ENCODE measurements around the gene NLRP1.
"Not testable (repeated sequence)": the region's sequence is repeated elsewhere in the genome, so short reads cannot be mapped to it uniquely, and the experiment has no call there.

Gene NLRP1

GRCh38 chr17:5587438-5588032 is 3.2 kb upstream of the NLRP1 start:
- Histone ChIP-seq H3K36me3 (ENCODE audit: control insufficient read depth, insufficient read depth, low read length) (no peaks in the 10 kb centered on the region), H3K4me1 (ENCODE audit: control insufficient read depth, insufficient read depth, low read length) (no peaks in the 10 kb centered on the region), H3K4me3 (ENCODE audit: low read depth, low read length) (no peak overlapping the region), H3K27ac (ENCODE audit: low read depth, low read length) (no peak overlapping the region), H3K9ac (ENCODE audit: low read depth, low read length) (no peak overlapping the region), H3K9me3 (ENCODE audit: control insufficient read depth, insufficient read depth, low read length) (no peaks in the 10 kb centered on the region), H3K27me3 (ENCODE audit: control insufficient read depth, insufficient read depth, low read length) (no peaks in the 10 kb centered on the region)

- no peak overlapping the region for H3K4me3 ChIP-seq (ENCODE audit: low read depth, low read length)
- H3K27ac ChIP-seq (ENCODE audit: low read depth, low read length): no peak overlapping the region
- no peaks in the 10 kb centered on the region for H3K4me1 ChIP-seq (ENCODE audit: control insufficient read depth, insufficient read depth, low read length)
- H3K36me3 ChIP-seq (ENCODE audit: control insufficient read depth, insufficient read depth, low read length): no peaks in the 10 kb centered on the region
- no peak overlapping the region for H3K9ac ChIP-seq (ENCODE audit: low read depth, low read length)
- H3K9me3 ChIP-seq (ENCODE audit: control insufficient read depth, insufficient read depth, low read length): no peaks in the 10 kb centered on the region
- H3K27me3 ChIP-seq (ENCODE audit: control insufficient read depth, insufficient read depth, low read length): no peaks in the 10 kb centered on the region
Observed at GRCh38 chr17:5585836-5586521, 1.7 kb upstream of the NLRP1 start.

GRCh38 chr17:5585287-5585794 is 1.0 kb upstream of the NLRP1 start:
- no peaks in the 10 kb centered on the region for H3K36me3 ChIP-seq (ENCODE audit: control insufficient read depth, insufficient read depth, low read length)
- H3K4me3 ChIP-seq (ENCODE audit: low read depth, low read length): no peak overlapping the region
- H3K9me3 ChIP-seq (ENCODE audit: control insufficient read depth, insufficient read depth, low read length): no peaks in the 10 kb centered on the region
- H3K27ac ChIP-seq (ENCODE audit: low read depth, low read length): no peak overlapping the region
- H3K27me3 ChIP-seq (ENCODE audit: control insufficient read depth, insufficient read depth, low read length): no peaks in the 10 kb centered on the region
- no peak overlapping the region for H3K9ac ChIP-seq (ENCODE audit: low read depth, low read length)
- H3K4me1 ChIP-seq (ENCODE audit: control insufficient read depth, insufficient read depth, low read length): no peaks in the 10 kb centered on the region

- Histone ChIP-seq H3K27ac (ENCODE audit: low read depth, low read length) (no peak overlapping the region), H3K4me1 (ENCODE audit: control insufficient read depth, insufficient read depth, low read length) (no peaks in the 10 kb centered on the region), H3K4me3 (ENCODE audit: low read depth, low read length) (no peak overlapping the region), H3K27me3 (ENCODE audit: control insufficient read depth, insufficient read depth, low read length) (no peaks in the 10 kb centered on the region), H3K9me3 (ENCODE audit: control insufficient read depth, insufficient read depth, low read length) (no peaks in the 10 kb centered on the region), H3K36me3 (ENCODE audit: control insufficient read depth, insufficient read depth, low read length) (no peaks in the 10 kb centered on the region), H3K9ac (ENCODE audit: low read depth, low read length) (no peak overlapping the region)
Observed at GRCh38 chr17:5583426-5584382, 605 bp downstream of the NLRP1 start.

- Histone ChIP-seq H3K27me3 (ENCODE audit: control insufficient read depth, insufficient read depth, low read length) (no peaks in the 10 kb centered on the region), H3K36me3 (ENCODE audit: control insufficient read depth, insufficient read depth, low read length) (no peaks in the 10 kb centered on the region), H3K27ac (ENCODE audit: low read depth, low read length) (no peak overlapping the region), H3K4me1 (ENCODE audit: control insufficient read depth, insufficient read depth, low read length) (no peaks in the 10 kb centered on the region), H3K9ac (ENCODE audit: low read depth, low read length) (no peak overlapping the region), H3K9me3 (ENCODE audit: control insufficient read depth, insufficient read depth, low read length) (no peaks in the 10 kb centered on the region), H3K4me3 (ENCODE audit: low read depth, low read length) (no peak overlapping the region)
Observed at GRCh38 chr17:5582209-5583185, 1.8 kb downstream of the NLRP1 start.

GRCh38 chr17:5581655-5582054 is 2.7 kb downstream of the NLRP1 start:
- Histone ChIP-seq H3K4me3 (ENCODE audit: low read depth, low read length) (no peak overlapping the region), H3K4me1 (ENCODE audit: control insufficient read depth, insufficient read depth, low read length) (no peaks in the 10 kb centered on the region), H3K36me3 (ENCODE audit: control insufficient read depth, insufficient read depth, low read length) (no peaks in the 10 kb centered on the region), H3K9me3 (ENCODE audit: control insufficient read depth, insufficient read depth, low read length) (no peaks in the 10 kb centered on the region), H3K27ac (ENCODE audit: low read depth, low read length) (no peak overlapping the region), H3K9ac (ENCODE audit: low read depth, low read length) (no peak overlapping the region), H3K27me3 (ENCODE audit: control insufficient read depth, insufficient read depth, low read length) (no peaks in the 10 kb centered on the region)

- Histone ChIP-seq H3K27me3 (ENCODE audit: control insufficient read depth, insufficient read depth, low read length) (no peaks in the 10 kb centered on the region), H3K27ac (ENCODE audit: low read depth, low read length) (no peak overlapping the region), H3K9ac (ENCODE audit: low read depth, low read length) (no peak overlapping the region), H3K36me3 (ENCODE audit: control insufficient read depth, insufficient read depth, low read length) (no peaks in the 10 kb centered on the region), H3K4me1 (ENCODE audit: control insufficient read depth, insufficient read depth, low read length) (no peaks in the 10 kb centered on the region), H3K4me3 (ENCODE audit: low read depth, low read length) (no peak overlapping the region), H3K9me3 (ENCODE audit: control insufficient read depth, insufficient read depth, low read length) (no peaks in the 10 kb centered on the region)
Observed at GRCh38 chr17:5580969-5581368, 3.3 kb downstream of the NLRP1 start.

- Histone ChIP-seq H3K9ac (ENCODE audit: low read depth, low read length) (no peak overlapping the region), H3K27me3 (ENCODE audit: control insufficient read depth, insufficient read depth, low read length) (no peaks in the 10 kb centered on the region), H3K27ac (ENCODE audit: low read depth, low read length) (no peak overlapping the region), H3K4me3 (ENCODE audit: low read depth, low read length) (no peak overlapping the region), H3K9me3 (ENCODE audit: control insufficient read depth, insufficient read depth, low read length) (no peaks in the 10 kb centered on the region), H3K36me3 (ENCODE audit: control insufficient read depth, insufficient read depth, low read length) (no peaks in the 10 kb centered on the region), H3K4me1 (ENCODE audit: control insufficient read depth, insufficient read depth, low read length) (no peaks in the 10 kb centered on the region)
Observed at GRCh38 chr17:5580367-5580766, 3.9 kb downstream of the NLRP1 start.

- H3K4me3 ChIP-seq (ENCODE audit: low read depth, low read length); H3K4me1 ChIP-seq (ENCODE audit: control insufficient read depth, insufficient read depth, low read length); H3K27me3 ChIP-seq (ENCODE audit: control insufficient read depth, insufficient read depth, low read length); H3K27ac ChIP-seq (ENCODE audit: low read depth, low read length); H3K9ac ChIP-seq (ENCODE audit: low read depth, low read length); H3K9me3 ChIP-seq (ENCODE audit: control insufficient read depth, insufficient read depth, low read length); H3K36me3 ChIP-seq (ENCODE audit: control insufficient read depth, insufficient read depth, low read length): not testable (repeated sequence)
Observed at GRCh38 chr17:5578768-5579167, 5.5 kb downstream of the NLRP1 start.

GRCh38 chr17:5573017-5573416 is 11.3 kb downstream of the NLRP1 start:
- not testable (repeated sequence) for H3K4me3 ChIP-seq (ENCODE audit: low read depth, low read length); H3K9ac ChIP-seq (ENCODE audit: low read depth, low read length); H3K27me3 ChIP-seq (ENCODE audit: control insufficient read depth, insufficient read depth, low read length); H3K4me1 ChIP-seq (ENCODE audit: control insufficient read depth, insufficient read depth, low read length); H3K27ac ChIP-seq (ENCODE audit: low read depth, low read length); H3K36me3 ChIP-seq (ENCODE audit: control insufficient read depth, insufficient read depth, low read length); H3K9me3 ChIP-seq (ENCODE audit: control insufficient read depth, insufficient read depth, low read length)

Data from HUES48 (cell line).